GM21723 (cell line): ENCODE measurements around the gene NPPC.
A peak's percentile ranks its signal among the peaks of the same experiment; 100 is the strongest.
"Not testable (repeated sequence)": the region's sequence is repeated elsewhere in the genome, so short reads cannot be mapped to it uniquely, and the experiment has no call there.

Experiments used
- ATAC-seq: cut with Tn5 transposase; IDR thresholded peaks from one replicate; pipeline ENCODE4 v1.9.1; 2021; ENCODE audit warnings: mild to moderate bottlenecking, moderate library complexity; ENCODE audit not compliant: unreplicated experiment

NPPC gene

DNA sequence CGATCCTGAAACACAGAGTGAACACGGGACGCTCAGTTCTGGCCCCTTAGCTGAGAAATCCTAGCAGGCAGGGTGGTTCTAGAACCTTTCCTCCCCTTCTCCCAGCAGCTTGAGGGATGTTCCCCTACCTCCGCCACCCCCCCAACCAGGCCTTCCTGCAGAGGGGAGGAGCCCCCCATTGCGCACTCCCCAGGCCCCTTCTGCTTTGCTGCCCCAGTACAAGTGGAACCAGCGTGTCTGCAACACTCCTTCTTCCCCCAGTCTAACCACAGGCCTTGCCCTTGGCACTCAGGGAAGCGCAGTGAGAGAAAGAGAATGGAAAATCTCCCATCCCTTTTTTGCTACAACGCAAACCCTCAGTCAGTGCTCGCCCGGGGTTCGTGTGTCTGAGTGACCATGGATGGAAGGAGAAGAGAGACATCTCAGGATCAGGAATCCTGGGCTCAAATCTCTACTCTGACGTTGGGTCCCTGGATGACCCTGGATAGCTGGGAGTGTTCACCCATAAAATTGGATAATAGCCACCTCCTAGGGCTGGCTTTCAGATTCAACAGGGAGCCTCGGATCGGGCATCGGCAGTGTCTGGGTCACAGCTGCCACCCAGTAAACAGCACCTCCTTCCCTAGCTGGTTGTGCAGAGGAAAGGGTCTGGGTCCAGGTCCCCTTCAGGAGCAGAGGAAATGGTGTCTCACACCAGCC lies 3.7 kb downstream of the NPPC start:
- ATAC-seq = no peak

GRCh38 chr2:231920795-231921194 lies 5.4 kb downstream of the NPPC start:
- no peak for ATAC-seq

- ATAC-seq = no peak
These were observed 5.8 kb downstream of the NPPC start for GRCh38 chr2:231920366-231920765.

GRCh38 chr2:231919341-231920035 lies 6.7 kb downstream of the NPPC start:
- no peak for ATAC-seq

- ATAC-seq = no peak
These were observed 7.5 kb downstream of the NPPC start for GRCh38 chr2:231918501-231919330.

DNA sequence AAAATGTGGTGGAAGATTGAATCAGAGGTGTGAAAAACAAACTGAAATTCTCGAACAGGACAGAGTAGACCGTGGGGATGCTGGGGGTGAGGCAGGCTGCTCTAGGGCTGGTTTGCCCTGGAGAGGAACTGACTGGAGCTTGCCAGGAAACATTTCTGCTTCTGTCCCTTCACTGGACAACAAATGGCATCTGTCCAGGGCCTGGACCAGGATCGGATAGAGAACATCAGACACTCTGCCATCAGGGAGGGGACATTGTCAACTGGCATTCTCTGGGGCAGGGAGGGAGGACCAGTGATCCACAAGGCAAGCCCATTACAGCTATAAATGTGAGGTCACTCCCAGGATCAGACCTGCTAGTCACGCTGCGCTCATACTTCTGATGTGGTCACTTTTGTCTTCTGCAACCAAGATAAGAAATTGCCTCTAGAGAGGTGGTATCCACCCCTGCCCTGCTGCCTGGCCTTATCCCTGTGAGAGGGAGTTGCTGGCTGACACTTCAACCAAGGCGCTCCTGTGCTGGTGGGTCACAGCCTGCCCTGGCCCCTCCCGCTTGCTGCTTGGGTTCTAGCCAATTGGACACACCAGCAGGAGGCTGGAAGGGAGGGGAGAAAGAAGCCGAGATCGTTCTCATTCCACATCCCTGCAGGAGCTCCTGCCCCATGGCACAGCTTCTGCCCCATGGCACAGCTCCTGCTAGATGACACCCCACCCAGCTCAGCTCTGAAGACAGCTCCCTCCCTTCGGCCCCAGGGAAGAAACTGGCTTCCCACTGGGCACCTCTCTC lies 8.7 kb downstream of the NPPC start:
- no peak for ATAC-seq

DNA sequence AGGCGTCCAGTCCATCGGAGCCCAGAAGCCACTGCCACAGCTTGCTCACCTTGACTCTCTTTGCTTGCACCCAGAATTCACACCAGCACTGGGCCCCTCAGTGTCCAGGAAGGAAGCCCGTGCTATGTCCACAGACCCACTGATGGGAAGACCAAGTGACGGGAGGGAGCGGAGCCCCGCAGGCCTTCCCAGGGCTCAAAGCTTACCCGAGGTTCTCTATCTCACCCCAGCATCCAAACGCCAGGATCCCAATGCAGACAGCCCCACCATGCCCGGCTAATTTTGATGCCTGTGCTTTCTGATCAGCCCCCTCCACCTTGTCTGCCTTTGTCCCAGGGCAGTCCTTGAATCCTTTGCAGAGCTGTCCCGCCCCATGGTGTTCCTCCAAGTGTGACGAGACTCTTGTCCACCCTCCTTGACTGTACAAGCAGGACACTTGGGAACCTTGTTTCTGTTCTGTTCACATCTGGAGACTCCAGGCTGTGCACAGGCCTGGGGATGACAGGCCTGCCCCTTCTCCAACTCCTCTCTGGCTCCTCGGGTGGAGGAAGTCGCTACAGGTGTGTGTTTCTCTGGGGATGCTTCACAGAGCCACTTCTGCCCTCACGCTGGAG lies 12.0 kb downstream of the NPPC start:
- no peak for ATAC-seq

DNA sequence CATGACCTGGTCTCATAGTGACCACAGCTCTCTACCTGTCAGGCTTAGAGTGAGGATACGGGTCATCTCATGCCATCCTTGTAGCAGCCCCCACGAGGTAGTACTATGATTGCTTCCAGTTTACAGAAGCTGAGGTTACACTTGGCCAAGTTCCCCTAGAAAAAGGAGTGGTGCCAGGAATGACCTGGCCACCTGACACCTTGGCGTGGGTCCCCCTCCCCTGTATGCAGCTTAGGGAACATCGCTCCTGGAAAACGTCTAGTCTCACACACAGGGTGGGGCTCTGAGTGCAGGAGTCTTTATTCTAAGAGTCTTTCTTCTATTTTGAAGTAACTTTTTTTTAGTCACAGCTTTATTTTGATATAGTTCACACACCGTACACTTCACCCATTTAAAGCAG lies 14.8 kb downstream of the NPPC start:
- no peak for ATAC-seq

- no peak for ATAC-seq
These were observed 15.4 kb downstream of the NPPC start for GRCh38 chr2:231910771-231911170.

DNA sequence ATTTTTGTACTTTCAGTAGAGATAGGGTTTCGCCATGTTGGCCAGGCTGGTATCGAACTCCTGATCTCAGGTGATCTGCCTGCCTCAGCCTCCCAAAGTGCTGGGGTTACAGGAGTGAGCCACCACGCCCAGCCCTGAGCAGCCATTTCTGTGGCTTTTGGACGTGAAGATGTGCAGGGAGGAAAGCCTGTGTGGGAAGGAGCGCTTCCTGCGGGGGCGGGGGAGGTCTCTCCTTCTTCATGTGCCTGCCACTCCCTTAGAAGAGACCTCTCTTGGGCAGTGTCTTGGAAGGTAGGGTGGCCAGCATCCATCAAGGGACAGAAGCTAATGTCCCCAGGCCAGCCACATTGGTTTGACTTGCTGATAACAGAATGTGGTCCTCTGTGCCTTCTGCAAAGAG lies 16.0 kb downstream of the NPPC start:
- ATAC-seq = not testable (repeated sequence)

- ATAC-seq = no peak
These were observed 16.6 kb downstream of the NPPC start for GRCh38 chr2:231909631-231910030.

DNA sequence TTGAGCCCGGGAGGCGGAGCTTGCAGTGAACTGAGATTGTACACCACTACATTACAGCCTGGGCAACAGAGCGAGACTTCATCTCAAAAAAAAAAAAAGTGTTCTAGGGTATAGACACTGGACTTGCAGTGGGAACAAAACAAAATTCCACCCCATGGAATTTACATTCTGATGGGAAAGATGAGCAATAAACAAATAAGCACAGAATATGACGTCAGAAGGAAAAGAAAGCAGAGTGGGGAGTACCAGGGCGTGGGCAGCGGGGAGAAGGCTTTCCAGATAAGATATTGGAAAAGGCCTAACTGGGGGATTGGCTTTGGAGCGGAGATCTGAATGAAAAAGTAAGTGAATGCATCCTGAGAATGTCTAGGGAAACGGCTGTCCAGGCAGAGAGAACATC lies 17.6 kb downstream of the NPPC start:
- no peak for ATAC-seq

DNA sequence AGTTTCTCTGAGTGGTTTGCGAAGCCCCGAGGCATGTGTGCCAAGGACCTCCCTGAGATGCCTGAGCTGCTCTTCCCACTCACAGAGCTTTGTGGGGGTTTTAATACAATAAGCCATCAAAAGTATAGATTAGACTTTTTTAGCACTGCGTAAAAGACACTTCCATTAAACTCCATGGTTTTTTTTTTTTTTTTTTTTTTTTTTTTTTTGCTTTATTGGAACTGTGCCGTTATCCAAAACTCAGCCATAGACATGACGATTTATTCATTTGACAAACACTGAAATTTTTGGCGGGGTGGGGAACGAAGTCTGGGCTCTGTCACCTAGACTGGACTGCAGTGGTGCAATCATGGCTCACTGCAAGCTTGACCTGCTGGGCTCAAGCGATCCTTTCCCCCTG lies 18.4 kb downstream of the NPPC start:
- no peak for ATAC-seq

GRCh38 chr2:231905026-231905425 lies 21.2 kb downstream of the NPPC start:
- no peak for ATAC-seq

DNA sequence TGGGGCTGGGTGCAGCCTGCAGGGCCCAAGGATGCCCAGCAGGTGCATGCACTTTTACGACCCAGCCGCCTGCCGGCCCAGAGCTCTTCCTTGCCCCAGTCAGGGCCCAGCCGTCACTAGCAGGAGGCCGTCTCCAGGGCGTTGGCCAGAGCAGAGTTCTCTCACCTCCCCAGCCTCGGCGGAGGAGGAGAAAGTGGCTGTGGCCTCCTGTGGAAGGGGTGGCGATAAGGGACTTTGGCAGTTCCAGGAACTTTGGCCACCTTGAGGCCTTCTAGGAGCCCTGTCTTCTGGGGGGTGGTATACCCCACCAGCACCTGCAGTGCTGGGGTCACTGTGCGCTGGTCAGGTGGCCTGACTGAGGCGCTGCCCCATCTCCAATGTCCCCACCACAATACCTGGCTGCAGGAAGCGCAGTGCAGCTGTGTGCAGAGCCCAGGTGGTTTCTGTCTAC lies 22.0 kb downstream of the NPPC start:
- no peak for ATAC-seq

DNA sequence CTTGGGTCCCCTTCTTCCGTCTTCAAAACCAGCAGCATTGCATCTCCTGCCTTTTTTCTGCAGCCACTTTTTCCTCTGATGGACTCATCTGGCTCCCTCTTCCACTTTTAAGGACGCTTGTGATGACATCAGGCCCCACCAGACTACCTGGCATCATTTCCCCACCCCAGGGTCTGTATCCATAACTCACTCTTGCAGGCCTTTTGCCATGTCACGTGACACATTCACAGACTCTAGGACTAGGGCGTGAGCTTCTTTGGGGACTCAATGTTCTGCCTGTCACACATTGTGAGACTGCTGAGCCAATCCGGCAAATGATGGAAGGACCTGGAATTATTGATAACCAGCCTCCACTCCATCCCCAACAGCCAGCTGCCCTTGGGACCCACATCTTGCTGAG lies 23.6 kb downstream of the NPPC start:
- no peak for ATAC-seq

DNA sequence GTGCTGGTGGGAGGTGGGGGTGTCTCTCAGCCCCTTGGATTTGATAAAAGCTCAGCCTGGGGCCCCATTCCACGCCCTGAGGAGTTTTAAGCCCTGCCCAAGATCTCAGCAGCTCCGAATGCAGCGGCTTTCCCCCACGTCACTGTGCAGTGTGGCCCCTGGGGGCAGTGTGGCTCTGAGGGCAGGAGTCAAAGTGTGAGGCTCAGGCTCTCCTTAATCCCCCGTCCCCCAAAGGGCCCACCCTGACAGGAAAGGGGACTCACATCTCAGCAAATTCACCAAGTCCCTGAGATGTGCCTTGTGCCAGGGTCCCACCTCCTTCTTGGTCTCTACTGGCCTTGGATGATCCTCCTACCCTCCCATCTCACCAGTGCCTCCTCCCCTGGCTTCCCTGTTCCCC lies 25.2 kb downstream of the NPPC start:
- ATAC-seq = no peak

DNA sequence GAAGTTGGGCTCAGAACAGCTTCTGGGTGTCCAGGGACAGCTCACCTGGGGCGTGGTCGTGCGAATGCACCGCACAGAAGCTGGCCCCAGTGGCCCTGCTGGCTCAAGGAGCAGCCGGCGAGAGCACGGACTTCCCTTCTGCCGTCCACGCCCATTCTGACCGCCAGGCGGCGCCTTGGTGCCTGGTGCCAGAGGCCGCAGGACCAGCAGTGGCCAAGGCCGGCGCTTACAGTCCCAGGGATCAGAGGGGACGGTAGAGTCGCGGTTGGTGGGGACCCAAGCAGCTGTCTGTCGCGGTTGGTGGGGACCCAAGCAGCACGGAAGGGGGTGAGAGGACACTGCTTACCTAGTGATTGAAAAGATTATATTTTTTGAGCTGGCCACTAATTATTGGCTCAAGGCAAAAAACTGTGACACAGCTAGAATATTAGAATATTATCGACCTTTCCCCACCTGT lies 25.7 kb downstream of the NPPC start:
- ATAC-seq = peak; percentile 63

DNA sequence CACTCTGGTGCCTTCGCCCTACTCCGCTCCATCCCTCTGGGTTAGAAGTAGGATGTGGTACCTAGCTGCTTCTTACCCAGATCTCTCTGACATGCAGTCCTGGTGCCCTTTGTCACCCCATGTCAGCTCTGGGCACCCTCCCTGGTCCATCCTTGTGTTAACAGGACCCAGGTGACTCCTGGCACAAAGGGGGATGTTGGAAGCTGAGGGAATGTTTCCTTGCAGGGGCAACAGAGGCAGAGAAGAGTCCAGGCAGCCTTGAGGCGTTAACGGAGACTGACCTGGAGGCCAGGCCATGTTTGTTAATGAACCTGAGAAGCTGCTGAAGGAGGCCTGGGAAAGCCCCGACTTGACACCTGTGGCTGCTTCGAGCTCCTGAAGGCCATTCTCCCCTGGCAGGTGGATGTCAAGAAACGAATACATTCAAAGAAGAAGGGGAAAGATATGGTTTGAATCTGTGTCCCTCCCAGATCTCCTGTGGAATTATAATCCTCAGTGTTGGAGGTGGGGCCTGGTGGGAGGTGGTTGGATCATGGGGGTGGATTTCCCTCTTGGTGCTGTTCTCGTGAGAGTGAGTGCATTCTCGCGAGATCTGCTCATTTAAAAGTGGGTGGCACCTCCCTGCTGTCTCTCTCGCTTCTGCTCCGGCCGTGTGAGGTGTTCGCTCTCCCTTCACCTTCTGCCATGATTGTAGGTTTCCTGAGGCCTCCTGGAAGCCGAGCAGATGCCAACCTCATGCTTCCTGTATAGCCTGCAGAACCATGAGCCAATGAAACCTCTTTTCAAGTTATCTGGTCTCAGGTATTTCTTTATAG lies 31.4 kb downstream of the NPPC start:
- no peak for ATAC-seq

DNA sequence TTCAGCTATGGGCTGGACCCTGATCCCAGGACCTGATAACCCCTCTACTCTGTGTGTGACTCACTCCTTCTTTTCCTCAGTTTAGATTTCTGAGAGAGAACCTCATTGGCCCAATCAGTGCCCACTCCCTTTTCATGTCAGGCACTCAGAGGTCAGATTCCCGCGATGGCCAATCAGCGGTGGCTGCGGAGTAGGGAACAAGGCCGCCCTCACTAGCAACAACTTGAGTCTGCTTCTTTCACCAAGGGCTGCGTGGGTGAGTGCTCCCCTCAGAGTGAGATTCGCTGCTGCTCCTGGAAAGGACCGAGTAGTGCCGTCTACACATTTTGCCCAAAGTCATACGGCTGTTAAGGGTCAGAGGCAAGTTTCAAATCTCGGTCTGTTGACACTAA lies 34.7 kb downstream of the NPPC start:
- ATAC-seq = no peak
